ENCODE measurements around the gene AVP. TPM values are rescaled to one million over a fixed set of nuclear protein-coding genes. Genes with fewer than 3 reads are reported as not detected.
A peak's percentile ranks its signal among the peaks of the same experiment; 100 is the strongest.
"Not testable (repeated sequence)": the region's sequence is repeated elsewhere in the genome, so short reads cannot be mapped to it uniquely, and the experiment has no call there.

AVP gene
- total RNA-seq, 2 experiments from 2014 or later: not detected

DNA sequence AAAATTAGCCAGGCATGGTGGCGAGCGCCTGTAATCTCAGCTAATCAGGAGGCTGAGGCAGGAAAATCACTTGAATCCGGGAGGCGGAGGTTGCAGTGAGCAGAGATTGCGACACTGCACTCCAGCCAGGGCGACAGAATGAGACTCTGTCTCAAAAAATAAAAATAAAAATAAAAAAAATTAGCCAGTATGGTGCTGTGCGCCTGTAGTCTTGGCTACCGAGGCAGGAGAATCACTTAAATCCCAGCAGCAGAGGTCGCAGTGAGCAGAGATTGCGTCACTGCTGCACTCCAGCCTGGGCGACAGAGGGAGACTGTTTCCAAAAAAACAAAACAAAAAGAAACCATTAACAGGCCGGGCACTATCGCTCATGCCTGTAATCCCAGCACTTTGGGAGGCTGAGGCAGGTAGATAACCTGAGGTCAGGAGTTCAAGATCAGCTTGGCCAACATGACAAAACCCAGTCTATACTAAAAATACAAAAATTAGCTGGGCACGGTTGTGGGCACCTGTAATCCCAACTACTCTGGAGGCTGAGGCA, 33.4 kb upstream of the AVP start:
- ATAC-seq: peak; percentile 74
- TF ChIP-seq CTCF (IDR thresholded peaks at IDR 0.05): peak; percentile 59
- H3K9me3 Mint-ChIP-seq, H3K27me3 Mint-ChIP-seq, H3K27ac Mint-ChIP-seq, H3K4me3 Mint-ChIP-seq: not testable (repeated sequence)
- CTCF ChIA-PET: interaction anchor here (0.7 to 3.3 kb wide), 5 partner anchors 12 to 197 kb away, joined by 3 to 17 read pairs (median 3); no protein-coding TSS in a partner anchor
- H3K4me1 Mint-ChIP-seq (ENCODE audit: low read depth): peaks cover 33% of the 10 kb centered on the region
- intact Hi-C loops (cut with micrococcal nuclease): loop anchor here (5.0 kb wide), 1 partner anchor 71 kb away; the partner anchor contains the start of gene MRPS26
- peak; percentile 62 for DNase-seq
- peaks cover 29% of the 10 kb centered on the region for H3K36me3 Mint-ChIP-seq (ENCODE audit: low read depth)
- POLR2A ChIA-PET: interaction anchor here (0.7 kb wide), 1 partner anchor 65 kb away, joined by 3 read pairs; no protein-coding TSS in a partner anchor

GRCh38 chr20:3116341-3116740, 31.8 kb upstream of the AVP start:
- CTCF ChIA-PET: interaction anchor here (1.1 to 3.3 kb wide), 6 partner anchors 13 to 94 kb away, joined by 3 to 17 read pairs (median 8); no protein-coding TSS in a partner anchor
- no peak overlapping the region for H3K27ac Mint-ChIP-seq
- H3K4me1 Mint-ChIP-seq (ENCODE audit: low read depth): peaks cover 18% of the 10 kb centered on the region
- no peaks in the 10 kb centered on the region for H3K9me3 Mint-ChIP-seq
- intact Hi-C loops (cut with micrococcal nuclease): loop anchor here (5.0 kb wide), 1 partner anchor 69 kb away; the partner anchor contains the start of gene MRPS26
- DNase-seq (no peak), ATAC-seq (no peak)
- H3K36me3 Mint-ChIP-seq (ENCODE audit: low read depth): peaks cover 14% of the 10 kb centered on the region
- no peak overlapping the region for H3K4me3 Mint-ChIP-seq
- POLR2A ChIA-PET: no interaction called here
- no peaks in the 10 kb centered on the region for H3K27me3 Mint-ChIP-seq
- TF ChIP-seq CTCF (IDR thresholded peaks at IDR 0.05): no peak

DNA sequence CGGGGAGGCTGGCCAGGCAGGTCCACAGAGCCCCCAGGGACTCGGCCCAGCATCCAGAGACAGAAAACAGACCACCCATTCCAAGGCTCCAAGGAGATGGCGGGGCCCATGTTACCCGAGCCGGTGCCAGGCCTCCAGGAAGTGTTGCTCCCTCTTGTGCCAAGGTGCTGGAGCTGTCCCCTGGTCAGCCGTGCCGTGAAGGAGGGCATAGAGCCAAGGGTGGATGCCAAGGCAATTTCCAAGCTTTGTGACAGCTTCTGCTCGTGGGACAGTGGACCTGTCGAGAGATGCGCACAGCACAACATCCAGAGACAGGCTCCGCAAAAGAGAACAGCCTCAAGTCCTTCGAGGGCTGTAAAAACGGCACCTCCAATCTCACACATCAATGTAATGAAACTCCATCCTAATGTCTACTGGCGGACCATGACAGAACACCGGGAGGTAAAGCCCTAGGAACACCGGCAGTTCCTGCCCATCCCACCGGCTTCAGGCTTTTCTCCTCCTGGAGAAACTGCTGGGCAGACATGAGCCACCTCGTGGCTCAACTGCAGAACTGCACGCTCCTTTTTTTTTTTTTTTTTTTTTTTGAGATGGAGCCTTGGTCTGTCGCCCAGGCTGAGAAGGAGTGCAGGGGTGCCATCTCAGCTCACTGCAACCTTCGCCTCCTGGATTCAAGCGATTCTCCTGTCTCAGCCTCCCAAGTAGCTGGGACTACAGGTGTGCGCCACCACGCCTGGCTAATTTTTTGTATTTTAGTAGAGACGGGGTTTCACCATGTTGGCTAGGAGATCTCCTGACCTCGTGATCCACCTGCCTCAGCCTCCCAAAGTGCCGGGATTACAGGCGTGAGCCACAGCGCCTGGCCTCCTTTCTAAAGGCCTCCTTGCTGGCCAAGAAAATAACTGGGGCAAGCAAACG, 30.9 kb upstream of the AVP start:
- H3K4me1 Mint-ChIP-seq (ENCODE audit: low read depth): peaks cover 9% of the 10 kb centered on the region
- peaks cover 10% of the 10 kb centered on the region for H3K36me3 Mint-ChIP-seq (ENCODE audit: low read depth)
- DNase-seq: no peak
- no peak overlapping the region for H3K27ac Mint-ChIP-seq
- TF ChIP-seq CTCF (IDR thresholded peaks at IDR 0.05): peak; percentile 94
- H3K9me3 Mint-ChIP-seq: no peaks in the 10 kb centered on the region
- no peaks in the 10 kb centered on the region for H3K27me3 Mint-ChIP-seq
- intact Hi-C loops (cut with micrococcal nuclease): loop anchor here (5.0 kb wide), 1 partner anchor 68 kb away; the partner anchor contains the start of gene MRPS26
- ChIA-PET POLR2A (interaction anchor here (0.7 to 1.3 kb wide), 2 partner anchors 32 to 44 kb away, joined by 3 read pairs; partner anchors contain the start of genes FASTKD5 and UBOX5), CTCF (interaction anchor here (0.7 to 3.3 kb wide), 13 partner anchors 13 to 199 kb away, joined by 3 to 17 read pairs (median 4); no protein-coding TSS in a partner anchor)
- H3K4me3 Mint-ChIP-seq: no peak overlapping the region
- peak; percentile 74 for ATAC-seq

GRCh38 chr20:3111995-3112394, 27.5 kb upstream of the AVP start:
- CTCF ChIA-PET: no interaction called here

More at GRCh38 chr20:3111995-3112394, 27.5 kb upstream of the AVP start:
- Mint-ChIP-seq H3K27ac (no peak overlapping the region), H3K4me3 (no peak overlapping the region), H3K36me3 (ENCODE audit: low read depth) (peaks cover 10% of the 10 kb centered on the region), H3K4me1 (ENCODE audit: low read depth) (peaks cover 6% of the 10 kb centered on the region), H3K9me3 (no peaks in the 10 kb centered on the region), H3K27me3 (no peaks in the 10 kb centered on the region)
- intact Hi-C loops (cut with micrococcal nuclease): no loop called here
- POLR2A ChIA-PET: no interaction called here
- no peak for TF ChIP-seq CTCF (IDR thresholded peaks at IDR 0.05)
- ATAC-seq (no peak), DNase-seq (no peak)
